ENCODE measurements around the gene NAV2.
"Not testable (repeated sequence)": the region's sequence is repeated elsewhere in the genome, so short reads cannot be mapped to it uniquely, and the experiment has no call there.

Gene NAV2

GRCh38 chr11:19949606-19950005, 237.0 kb downstream of the NAV2 start:
- no peak for DNase-seq (ENCODE audit: low read depth in 2 of 2)

GRCh38 chr11:19951558-19952115, 239.0 kb downstream of the NAV2 start:
- no peak for DNase-seq (ENCODE audit: low read depth in 2 of 2)

GRCh38 chr11:19952116-19952605, 239.5 kb downstream of the NAV2 start:
- no peak for DNase-seq (ENCODE audit: low read depth in 2 of 2)

- no peak for DNase-seq (ENCODE audit: low read depth in 2 of 2)
These were observed 240.3 kb downstream of the NAV2 start for GRCh38 chr11:19952911-19953310.

GRCh38 chr11:19953336-19953735, 240.7 kb downstream of the NAV2 start:
- DNase-seq (ENCODE audit: low read depth in 2 of 2), result no peak

DNA sequence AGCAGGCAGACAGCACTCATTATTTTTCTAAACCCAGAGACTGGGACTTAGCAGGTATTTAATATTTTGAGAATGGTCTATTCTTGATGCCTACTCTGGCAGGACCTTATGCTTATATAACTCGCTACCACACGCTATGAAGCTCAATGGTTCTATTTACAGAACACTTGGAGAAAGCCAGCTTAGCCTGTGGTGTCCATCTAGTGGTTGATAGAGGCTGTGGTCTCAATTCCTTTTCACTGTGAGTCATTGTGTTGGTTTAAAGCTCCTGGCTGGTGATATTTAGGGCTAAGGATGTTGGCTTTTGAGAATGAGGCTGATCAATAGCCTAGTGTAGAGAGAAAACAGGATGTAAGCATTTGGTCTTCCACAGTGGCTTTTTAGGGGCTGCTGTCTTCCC, 241.3 kb downstream of the NAV2 start:
- no peak for DNase-seq (ENCODE audit: low read depth in 2 of 2)

GRCh38 chr11:19954899-19955298, 242.3 kb downstream of the NAV2 start:
- DNase-seq (ENCODE audit: low read depth in 2 of 2), result no peak

DNA sequence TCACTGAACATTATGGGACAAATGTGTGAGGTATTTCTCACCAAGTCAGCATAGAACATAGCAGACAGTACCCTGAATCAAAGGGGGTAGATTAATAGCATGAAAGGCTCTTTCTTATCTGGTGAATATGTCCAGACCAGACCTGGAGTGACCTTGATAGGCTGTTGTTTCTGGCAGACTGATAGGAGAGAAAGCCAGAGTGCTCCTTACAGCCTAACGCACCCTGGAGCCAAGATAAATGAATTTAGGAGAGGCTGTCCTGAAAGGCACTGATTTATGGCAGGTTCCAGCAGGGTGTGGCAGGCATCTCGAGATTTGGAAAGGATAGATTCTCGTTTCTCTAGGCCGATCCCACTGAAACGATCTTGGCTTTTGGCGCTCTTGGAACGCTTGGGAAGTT, 243.0 kb downstream of the NAV2 start:
- DNase-seq (ENCODE audit: low read depth in 2 of 2), result no peak

- no peak for DNase-seq (ENCODE audit: low read depth in 2 of 2)
These were observed 243.6 kb downstream of the NAV2 start for GRCh38 chr11:19956228-19956627.

DNA sequence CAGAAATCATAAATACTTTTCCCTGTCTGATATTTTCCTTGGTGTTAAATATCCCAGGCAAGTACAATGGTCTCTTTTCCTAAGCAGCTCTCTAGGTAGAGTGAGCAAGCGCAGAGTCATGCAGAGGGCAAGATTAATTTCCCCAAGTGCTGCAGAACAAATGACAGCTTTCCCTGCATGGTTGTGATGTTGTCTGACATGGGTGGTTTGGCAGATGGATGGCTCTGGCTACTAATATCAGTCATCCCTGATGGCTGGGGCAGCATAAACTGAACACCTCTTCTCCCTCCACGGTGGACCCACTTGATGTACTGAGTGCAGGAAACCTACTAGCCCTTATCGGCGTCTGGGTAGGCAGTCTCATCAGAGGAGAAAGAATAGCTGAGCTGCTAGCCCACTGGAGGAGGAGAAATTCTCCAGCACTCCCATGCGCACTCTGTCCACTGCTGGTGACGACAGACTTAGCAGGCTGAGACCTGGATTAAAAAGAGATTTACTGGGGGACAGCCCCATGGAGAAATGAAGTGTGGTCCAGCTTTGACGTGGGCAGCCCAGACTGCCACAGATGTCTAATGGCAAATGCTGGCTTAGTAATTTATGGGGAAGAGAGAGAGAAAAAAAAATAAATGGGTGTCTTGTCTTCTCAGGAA, 244.8 kb downstream of the NAV2 start:
- DNase-seq (ENCODE audit: low read depth in 2 of 2), result no peak

DNA sequence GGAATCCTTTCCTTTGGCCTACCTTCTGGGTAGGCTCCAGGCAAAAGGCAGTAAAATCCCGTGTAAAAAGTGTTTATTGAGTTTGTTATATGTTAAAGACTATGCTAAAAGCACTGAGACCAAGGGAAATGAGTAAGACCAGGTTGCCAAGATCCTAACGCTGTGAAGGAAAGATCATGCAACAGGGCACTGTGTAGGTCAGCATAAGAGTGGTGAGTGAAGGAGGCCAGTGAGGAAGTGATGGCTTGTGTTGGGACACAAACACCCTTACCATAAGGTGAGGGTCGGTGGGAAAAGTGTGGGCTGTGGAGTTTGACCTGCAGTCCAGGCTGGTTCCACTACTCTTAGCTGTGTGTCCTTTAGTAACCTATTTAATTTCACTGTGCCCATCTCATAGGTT, 245.6 kb downstream of the NAV2 start:
- no peak for DNase-seq (ENCODE audit: low read depth in 2 of 2)

DNA sequence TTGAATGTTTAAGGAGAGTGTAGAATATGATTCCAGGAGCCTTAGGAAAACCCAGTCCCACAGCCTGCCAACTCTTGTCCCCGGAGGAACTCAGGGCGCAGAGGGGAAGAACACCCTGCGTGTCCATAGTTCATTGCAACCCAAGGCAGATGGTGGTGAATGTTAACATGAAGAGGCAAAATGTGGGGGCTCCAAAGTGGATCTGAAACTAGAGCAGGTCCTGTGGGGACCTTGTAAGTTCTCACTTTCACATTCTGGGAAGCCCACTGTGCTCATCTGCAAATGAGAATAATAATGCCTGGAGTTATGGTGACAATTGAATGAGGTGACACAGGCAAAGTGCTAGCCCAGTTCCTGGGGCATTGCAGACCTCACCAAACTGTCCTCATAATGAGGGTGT, 246.6 kb downstream of the NAV2 start:
- no peak for DNase-seq (ENCODE audit: low read depth in 2 of 2)

DNA sequence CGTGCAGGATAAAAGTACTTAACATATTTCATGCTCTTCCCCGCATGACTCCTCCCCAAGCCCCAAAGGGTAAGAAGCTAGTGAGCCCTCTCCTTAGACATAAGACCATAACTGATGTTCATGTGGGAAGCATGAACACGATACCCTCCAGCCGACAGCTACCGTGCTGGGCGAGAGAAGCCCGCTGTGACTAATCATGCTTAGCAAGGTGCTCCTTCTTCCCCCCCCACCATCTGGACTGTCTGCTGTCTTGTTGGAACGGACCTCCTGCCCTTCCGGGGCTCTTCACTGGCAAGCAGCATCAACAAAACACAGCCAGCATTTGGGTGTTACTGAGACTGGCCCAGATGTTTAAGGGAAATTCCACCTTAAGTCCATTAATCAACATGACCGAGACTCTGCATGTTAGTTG, 247.0 kb downstream of the NAV2 start:
- DNase-seq (ENCODE audit: low read depth in 2 of 2), result no peak

GRCh38 chr11:19960410-19960809, 247.8 kb downstream of the NAV2 start:
- DNase-seq (ENCODE audit: low read depth in 2 of 2), result not testable (repeated sequence)

DNA sequence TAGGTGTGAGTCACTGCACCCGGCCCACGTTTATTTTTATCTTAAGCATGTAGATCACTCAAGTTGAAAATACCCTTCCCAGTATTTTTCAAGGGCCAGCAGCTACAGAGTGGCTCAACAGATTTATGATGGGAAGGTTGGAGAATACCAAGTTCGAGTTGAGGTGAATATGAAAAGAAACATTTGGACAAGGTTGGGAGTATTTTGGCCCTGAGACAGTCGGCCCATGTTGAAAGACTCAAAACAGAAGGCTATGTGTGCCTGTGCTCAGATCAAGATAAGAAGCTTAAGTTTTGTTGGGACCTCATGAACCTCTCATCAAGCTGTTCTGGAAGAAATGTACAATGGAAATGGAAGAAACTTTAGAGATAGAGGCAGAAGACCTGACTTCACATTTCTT, 248.6 kb downstream of the NAV2 start:
- DNase-seq (ENCODE audit: low read depth in 2 of 2), result no peak

- DNase-seq (ENCODE audit: low read depth in 2 of 2), result no peak
These were observed 249.6 kb downstream of the NAV2 start for GRCh38 chr11:19962053-19962800.

DNA sequence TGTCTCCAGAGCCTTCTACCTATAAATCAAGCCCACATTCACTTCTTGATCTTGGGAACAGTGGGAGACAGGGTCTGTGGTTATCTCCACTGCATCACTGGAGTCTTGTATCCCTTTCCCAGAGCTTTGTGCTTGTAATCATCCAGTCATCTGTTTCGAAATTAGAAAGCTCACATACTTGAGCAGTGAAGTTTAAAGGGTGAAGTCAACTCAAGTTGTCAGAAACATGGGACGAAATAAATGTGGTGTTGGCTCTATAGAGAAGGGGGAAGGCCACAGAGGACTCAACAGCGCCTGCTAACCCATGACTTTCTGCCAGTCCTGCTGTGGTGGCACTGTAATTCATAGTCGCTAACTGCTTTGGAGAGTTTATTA, 250.2 kb downstream of the NAV2 start:
- DNase-seq (ENCODE audit: low read depth in 2 of 2), result no peak

DNA sequence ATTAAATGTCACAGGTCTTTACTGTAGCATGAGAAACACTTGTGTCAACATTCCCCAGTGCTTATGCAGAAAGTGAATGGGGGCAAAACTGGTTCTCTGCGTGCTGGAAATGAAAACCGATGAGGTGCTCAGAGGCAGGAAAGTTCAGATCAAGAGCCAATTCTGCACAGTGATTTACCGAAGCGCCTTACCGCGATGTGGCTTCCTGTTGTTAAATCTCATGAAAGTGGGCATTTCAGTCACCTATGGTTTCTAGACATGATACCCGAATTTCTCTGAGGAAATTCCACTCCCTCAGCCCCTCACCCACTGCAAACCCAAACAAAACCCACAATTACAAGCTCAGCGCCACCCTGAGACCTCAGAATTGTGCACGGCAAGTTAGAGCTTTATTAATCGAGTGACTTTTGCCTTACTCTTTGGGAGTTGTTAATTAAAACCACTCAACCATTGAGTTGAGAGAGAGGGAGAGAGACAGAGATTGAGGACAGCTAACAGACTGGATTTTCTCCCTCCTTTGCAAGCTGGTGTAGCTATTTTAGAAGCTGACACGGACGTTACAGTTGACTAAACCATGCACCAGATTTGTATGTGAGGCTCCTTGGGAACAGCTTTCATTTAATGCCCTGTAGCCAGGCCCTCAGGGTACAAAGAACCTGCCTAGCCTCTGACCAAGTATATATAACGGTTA, 251.2 kb downstream of the NAV2 start:
- no peak for DNase-seq (ENCODE audit: low read depth in 2 of 2)

GRCh38 chr11:19966441-19966840, 253.8 kb downstream of the NAV2 start:
- no peak for DNase-seq (ENCODE audit: low read depth in 2 of 2)

- DNase-seq (ENCODE audit: low read depth in 2 of 2), result no peak
These were observed 254.3 kb downstream of the NAV2 start for GRCh38 chr11:19966927-19967326.

DNA sequence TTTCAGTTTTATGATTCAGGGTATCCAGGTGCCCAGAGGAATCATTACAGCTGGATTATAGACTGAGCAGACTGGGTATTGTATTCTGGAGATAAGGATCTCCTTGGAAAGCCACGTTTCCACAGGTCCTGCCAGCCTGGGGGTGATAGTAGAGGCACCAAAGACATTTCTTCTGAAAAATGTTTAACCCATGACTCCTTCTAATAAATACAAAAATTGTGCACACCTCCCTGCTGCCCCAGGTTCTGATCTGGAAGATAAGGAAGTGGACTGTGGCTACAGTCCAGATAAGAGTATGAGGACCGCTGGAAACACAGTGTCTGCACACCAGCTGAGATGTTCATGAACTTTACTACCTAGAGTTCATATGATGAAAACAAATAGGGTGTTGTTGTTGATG, 255.2 kb downstream of the NAV2 start:
- DNase-seq (ENCODE audit: low read depth in 2 of 2), result no peak

GRCh38 chr11:19968860-19969259, 256.2 kb downstream of the NAV2 start:
- no peak for DNase-seq (ENCODE audit: low read depth in 2 of 2)

DNA sequence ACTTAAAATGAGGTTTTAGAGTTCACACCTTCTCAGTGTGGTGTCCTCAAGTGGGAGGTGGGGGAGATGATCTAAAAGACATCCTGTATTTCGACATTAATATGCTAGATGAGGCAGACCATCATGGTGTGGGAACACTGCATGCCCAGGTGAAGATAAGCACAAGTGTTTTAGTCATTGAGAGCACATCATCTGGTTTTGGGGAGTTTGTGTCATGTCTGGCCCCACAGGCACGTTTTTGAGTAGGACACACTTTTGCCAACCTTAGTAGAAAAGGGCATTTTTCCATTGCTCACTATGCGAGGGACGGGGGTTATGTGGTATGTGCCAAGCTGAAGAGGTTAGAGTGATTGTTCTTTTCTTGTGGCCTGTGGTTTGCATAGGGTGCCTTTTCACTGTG, 258.3 kb downstream of the NAV2 start:
- peak in 1 of 2 donors; percentile 0 for DNase-seq (ENCODE audit: low read depth in 2 of 2)
